HG03064 (cell line): ENCODE measurements around the gene CAPG.
"Not testable (repeated sequence)": the region's sequence is repeated elsewhere in the genome, so short reads cannot be mapped to it uniquely, and the experiment has no call there.

ENCODE experiments used
- ATAC-seq: cut with Tn5 transposase; IDR thresholded peaks from one replicate; pipeline ENCODE4 v1.9.1; 2021; ENCODE audit warnings: low read depth; ENCODE audit not compliant: unreplicated experiment

The CAPG gene

GRCh38 chr2:85409845-85410583 lies at the start of gene CAPG:
TSS of gene CAPG (minus strand) at chr2:85410366. CDS start at chr2:85402145, 8,221 bp downstream.
- ATAC-seq: peak; percentile 39

GRCh38 chr2:85459771-85460170 lies 49.6 kb upstream of the CAPG start:
- no peak for ATAC-seq

- ATAC-seq: no peak
Observed at GRCh38 chr2:85458601-85459563, 48.7 kb upstream of the CAPG start.

- ATAC-seq: no peak
Observed at GRCh38 chr2:85457877-85458316, 47.7 kb upstream of the CAPG start.

GRCh38 chr2:85457043-85457442 lies 46.9 kb upstream of the CAPG start:
- ATAC-seq: no peak

- no peak for ATAC-seq
Observed at GRCh38 chr2:85455552-85456090, 45.5 kb upstream of the CAPG start.

GRCh38 chr2:85453571-85453970 lies 43.4 kb upstream of the CAPG start:
- no peak for ATAC-seq

- ATAC-seq: no peak
Observed at GRCh38 chr2:85452237-85452636, 42.1 kb upstream of the CAPG start.

GRCh38 chr2:85449214-85449588 lies 39.0 kb upstream of the CAPG start:
- no peak for ATAC-seq

GRCh38 chr2:85448461-85449213 lies 38.5 kb upstream of the CAPG start:
- no peak for ATAC-seq

- ATAC-seq: no peak
Observed at GRCh38 chr2:85447222-85447585, 37.0 kb upstream of the CAPG start.

GRCh38 chr2:85446296-85447221 lies 36.4 kb upstream of the CAPG start:
- no peak for ATAC-seq

- no peak for ATAC-seq
Observed at GRCh38 chr2:85445316-85446295, 35.4 kb upstream of the CAPG start.

- no peak for ATAC-seq
Observed at GRCh38 chr2:85444629-85445172, 34.5 kb upstream of the CAPG start.

- ATAC-seq: no peak
Observed at GRCh38 chr2:85441864-85442263, 31.7 kb upstream of the CAPG start.

GRCh38 chr2:85440729-85441128 lies 30.6 kb upstream of the CAPG start:
- ATAC-seq: no peak

GRCh38 chr2:85439986-85440385 lies 29.8 kb upstream of the CAPG start:
- ATAC-seq: no peak

GRCh38 chr2:85439569-85439968 lies 29.4 kb upstream of the CAPG start:
- ATAC-seq: not testable (repeated sequence)
